T-helper 2 cell treated with Interferon-gamma antibody and Interleukin-4, amounts not matched to agents 100 ng/mL and 5 ng/mL, for 36 hours (primary cell): ENCODE data around the gene FHIT. TPM values are rescaled to one million over a fixed set of nuclear protein-coding genes. Genes with fewer than 3 reads are reported as not detected.

ENCODE experiments used
- intact Hi-C: fragments of 100-400 bp; cut with micrococcal nuclease; formaldehyde crosslinking; loops from one replicate; pipeline ENCODE4 v1.15.1; 2023
- total RNA-seq: library from RNA; stranded (reverse); gene quantifications from 2 replicates; pipeline ENCODE4 v1.2.3, GENCODE V29; 2022

The FHIT gene
- total RNA-seq, 1 donor from 2014 or later = 40.4 TPM

DNA sequence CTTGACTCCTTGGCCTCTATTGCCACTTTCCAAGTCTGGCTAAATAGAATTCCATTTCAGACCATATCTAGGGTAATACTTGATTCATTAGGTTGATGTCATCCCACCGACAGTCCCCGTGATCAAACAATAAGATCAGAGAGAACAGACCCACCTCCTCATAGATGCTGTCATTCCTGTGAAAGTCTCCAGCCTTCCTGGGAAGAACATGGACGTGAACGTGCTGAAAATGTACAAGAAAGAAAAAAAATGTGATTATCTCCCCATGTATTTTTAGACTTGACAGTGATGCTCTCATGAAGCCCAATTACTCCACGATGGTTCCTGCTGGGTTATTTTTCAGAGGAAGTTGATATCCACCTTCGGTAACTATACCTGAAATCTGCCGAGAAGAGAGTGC is 1329.1 kb downstream of the FHIT start:
- intact Hi-C loops = no loop called here

DNA sequence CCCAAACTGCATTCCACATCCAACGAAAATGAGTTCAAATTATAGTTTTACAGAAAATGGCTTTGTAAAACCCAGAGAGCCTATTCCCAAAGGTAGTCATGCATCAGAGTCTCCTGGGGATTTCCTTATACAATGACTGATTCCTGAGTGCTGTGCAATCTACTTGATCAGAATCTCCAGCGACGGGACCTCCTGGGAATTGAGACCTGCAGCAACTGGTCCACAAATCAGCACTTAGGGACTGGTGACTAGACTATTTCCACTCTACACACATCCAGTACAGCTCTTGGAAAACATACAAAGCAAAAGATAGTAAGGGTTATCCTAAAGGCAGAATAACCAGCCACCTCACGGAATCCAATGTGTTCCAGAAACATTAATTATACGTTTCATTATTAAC is 1330.4 kb downstream of the FHIT start:
- intact Hi-C loops = no loop called here

DNA sequence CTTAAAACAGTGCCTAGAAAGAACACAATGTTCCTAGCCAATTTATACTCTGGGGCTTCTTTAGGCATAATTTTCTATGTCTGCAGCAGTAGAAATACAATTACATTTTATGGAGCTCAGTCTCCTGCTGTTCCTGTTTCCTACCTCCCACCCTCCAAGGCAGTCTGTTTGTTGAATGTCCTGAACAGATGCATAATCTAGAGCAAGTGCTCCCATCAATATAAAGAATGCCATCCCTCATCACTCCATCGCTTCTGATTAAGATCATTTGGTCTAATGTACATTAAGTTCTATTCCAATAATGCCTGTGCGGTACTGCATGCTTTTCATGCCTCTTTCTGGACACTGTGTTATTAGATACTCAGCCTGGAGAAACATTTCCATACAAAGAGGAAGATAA is 1331.7 kb downstream of the FHIT start:
- intact Hi-C loops = no loop called here

DNA sequence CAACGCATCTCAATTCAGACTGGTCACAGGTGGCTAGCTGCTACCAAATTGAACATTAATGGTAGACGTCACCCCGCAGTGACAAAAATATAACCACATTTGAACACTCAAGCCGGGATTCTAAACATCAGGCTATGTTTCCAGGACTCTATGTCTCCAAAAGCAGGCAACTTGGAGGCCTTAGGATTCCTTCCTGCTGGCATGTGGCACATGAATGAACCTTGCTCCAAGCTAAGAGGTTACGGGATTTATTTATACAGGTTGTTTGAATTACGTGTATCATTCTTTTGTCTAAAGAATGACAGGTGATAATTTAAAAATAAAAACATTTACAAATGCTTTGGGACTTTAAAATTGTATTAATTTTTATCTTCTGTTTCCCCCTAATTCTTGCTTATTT is 1337.0 kb downstream of the FHIT start:
- intact Hi-C loops = no loop called here

- intact Hi-C loops = no loop called here
Observed at GRCh38 chr3:59913645-59914044, 1337.6 kb downstream of the FHIT start.

DNA sequence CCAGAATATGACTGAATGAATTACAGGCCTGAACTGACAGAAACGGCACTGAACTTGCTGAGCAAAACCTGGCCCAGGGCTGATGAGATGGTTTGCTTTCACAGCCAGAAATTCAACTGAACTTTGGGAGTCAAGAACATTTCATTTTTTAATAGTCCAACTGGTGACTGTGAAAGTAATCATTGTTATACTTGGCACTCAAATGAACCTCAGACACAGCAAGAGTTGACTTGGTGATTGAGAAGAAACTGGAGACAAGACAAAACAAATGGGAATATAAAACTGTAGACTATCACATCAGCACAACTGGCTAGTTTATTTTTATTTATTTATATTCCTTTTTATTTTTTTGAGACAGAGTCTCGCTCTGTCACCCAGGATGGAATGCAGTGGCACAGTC is 1342.6 kb downstream of the FHIT start:
- intact Hi-C loops = no loop called here

GRCh38 chr3:59908280-59908679 is 1343.0 kb downstream of the FHIT start:
- intact Hi-C loops = no loop called here

DNA sequence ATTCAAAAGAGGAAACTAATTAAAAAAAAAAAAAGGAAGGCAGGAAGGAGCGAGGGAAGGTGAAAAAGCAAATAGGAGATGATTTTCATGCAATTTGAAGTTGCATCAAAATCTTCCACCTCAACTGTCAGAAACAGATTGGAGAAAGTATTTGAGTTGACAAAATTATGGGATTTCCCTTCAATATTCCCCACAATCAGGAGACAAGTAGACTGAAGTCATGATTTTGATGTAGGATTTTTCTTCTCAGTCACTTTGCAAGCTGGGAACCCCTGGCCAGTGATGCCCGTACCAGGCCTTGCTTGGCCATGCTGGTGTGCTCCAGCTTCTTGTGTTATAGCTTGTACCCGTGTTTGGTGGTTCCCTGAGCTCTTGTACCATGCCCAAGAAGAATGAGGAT is 1347.0 kb downstream of the FHIT start:
- intact Hi-C loops = no loop called here

DNA sequence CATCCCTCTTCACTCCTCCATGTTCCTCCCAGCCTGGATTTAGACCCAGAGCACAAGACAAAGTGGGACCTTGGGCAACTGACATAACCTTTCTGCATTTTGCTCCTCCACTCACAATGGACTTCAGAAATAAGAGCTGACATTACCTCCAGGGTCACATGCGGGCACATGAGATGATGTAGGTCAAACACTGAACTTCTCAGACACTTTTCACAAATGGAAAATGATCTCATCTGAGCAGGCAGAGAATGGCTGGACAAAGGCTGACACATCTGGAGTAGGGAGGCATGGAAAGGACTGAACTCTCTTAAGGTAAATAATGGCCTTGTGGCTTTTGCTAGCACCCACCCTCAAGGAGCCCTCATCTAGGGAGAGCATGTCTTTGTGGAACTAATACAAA is 1352.2 kb downstream of the FHIT start:
- intact Hi-C loops = no loop called here

DNA sequence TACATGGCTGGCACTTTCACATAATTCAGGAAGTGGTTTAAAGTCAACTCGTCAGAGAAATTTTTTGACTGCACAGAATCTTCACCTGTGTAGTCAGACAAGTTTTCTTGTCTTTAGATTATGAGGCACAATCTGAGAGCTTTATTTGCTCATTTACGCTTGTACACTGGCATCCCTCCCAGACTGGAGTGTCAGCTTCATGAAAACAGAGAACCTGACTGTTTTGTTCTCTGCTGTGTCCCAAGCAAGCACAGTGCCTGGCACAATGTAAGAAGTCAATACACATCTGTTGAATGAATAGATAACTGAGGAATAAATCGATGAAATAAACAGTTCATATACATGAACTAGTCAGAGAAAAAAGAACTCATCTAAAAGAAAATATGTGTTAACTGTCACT is 1355.3 kb downstream of the FHIT start:
- intact Hi-C loops = no loop called here

GRCh38 chr3:59894425-59895121 is 1356.7 kb downstream of the FHIT start:
- intact Hi-C loops = no loop called here

- intact Hi-C loops = no loop called here
Observed at GRCh38 chr3:59890639-59891038, 1360.6 kb downstream of the FHIT start.

DNA sequence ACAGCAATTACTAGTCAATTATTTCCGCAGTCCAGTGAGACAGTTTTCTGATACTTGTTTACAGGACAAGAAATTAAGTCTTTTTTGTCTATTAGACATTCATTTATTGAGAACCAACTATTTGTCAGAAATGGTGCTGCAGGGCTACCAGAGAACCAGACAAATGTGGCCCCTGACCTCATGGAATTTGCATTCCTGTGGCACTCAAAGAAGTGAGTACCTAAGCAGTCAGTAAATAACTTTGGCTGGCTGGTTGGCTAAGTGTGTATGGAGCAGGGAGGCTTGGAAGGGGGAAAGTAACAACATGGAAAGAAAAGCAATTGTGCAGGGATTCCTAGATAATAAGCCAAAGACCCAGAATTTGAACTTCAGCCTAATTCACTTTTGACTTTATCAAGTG is 1364.5 kb downstream of the FHIT start:
- intact Hi-C loops = loop anchor here (10.0 kb wide), 1 partner anchor 668 kb away; no protein-coding TSS in a partner anchor

DNA sequence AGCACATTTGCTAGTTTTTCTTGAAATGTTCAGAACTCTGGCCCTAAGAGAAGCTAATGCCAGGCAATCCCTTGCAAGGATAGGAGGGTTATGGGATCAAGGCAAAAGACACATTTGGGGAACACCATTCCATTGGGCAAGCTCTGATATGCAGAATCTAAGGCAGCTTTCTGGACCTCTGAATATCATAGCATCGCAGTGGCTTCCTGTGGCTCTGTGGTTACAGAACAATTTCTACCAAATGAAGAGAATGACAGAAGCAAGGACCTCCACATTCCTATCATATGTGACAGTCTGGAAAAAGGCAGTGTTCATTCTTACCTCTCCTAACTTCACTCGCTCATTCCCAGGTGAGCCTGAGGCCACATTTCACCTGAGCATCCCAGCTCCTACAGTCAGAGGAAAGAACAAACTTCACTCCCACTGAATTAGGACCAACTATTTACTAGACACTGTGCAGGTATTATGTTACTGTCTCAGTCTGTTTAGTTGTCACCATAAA is 1365.3 kb downstream of the FHIT start:
- intact Hi-C loops = loop anchor here (10.0 kb wide), 1 partner anchor 669 kb away; no protein-coding TSS in a partner anchor

GRCh38 chr3:59885101-59885500 is 1366.2 kb downstream of the FHIT start:
- intact Hi-C loops = loop anchor here (10.0 kb wide), 1 partner anchor 670 kb away; no protein-coding TSS in a partner anchor

- intact Hi-C loops = loop anchor here (10.0 kb wide), 1 partner anchor 670 kb away; no protein-coding TSS in a partner anchor
Observed at GRCh38 chr3:59884409-59884808, 1366.8 kb downstream of the FHIT start.

GRCh38 chr3:59882746-59883145 is 1368.5 kb downstream of the FHIT start:
- intact Hi-C loops = loop anchor here (10.0 kb wide), 1 partner anchor 672 kb away; no protein-coding TSS in a partner anchor

- intact Hi-C loops = loop anchor here (10.0 kb wide), 1 partner anchor 674 kb away; no protein-coding TSS in a partner anchor
Observed at GRCh38 chr3:59880717-59881116, 1370.5 kb downstream of the FHIT start.

DNA sequence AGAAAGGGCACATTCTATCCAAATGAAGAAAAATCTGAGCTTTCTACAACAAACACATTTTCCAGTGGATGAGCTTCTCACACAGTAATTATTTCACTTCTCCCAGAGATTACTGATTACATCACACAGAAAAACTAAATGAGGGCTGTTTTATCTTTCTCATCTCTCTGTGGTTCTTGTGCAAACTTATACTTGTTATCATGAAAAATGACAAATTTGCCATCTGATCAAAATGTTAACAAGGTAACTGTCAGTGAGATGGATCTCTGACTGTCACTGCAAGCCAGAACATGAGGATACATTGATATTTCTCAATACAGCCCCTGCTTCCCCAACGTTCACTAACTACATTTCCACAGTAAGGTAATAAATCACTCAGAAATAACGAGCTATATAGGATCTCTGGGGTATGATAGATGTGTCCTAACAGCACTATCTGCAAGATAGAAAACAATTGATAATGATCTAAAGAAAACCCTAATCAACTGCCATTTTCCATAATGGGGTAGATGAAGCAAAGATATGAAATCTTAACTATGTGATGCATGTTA is 1372.1 kb downstream of the FHIT start:
- intact Hi-C loops = no loop called here

DNA sequence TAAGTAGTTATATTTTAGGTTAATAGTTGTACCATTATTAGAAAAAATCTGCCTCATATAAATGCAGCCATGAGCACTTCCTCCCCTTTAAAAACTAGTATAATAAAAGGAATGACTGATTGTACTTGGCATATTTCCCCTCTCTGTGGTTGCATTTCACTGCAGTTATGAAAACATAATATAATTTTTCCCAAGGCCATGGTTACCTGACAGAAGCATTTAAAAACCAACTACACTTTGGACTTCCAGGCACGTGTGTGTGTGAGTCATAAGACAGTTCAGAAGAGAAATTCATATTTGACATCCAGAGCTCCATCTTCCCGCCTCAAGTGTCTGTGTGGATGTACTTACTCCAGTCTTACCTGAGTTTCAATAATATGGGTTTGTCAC is 1373.2 kb downstream of the FHIT start:
- intact Hi-C loops = no loop called here

DNA sequence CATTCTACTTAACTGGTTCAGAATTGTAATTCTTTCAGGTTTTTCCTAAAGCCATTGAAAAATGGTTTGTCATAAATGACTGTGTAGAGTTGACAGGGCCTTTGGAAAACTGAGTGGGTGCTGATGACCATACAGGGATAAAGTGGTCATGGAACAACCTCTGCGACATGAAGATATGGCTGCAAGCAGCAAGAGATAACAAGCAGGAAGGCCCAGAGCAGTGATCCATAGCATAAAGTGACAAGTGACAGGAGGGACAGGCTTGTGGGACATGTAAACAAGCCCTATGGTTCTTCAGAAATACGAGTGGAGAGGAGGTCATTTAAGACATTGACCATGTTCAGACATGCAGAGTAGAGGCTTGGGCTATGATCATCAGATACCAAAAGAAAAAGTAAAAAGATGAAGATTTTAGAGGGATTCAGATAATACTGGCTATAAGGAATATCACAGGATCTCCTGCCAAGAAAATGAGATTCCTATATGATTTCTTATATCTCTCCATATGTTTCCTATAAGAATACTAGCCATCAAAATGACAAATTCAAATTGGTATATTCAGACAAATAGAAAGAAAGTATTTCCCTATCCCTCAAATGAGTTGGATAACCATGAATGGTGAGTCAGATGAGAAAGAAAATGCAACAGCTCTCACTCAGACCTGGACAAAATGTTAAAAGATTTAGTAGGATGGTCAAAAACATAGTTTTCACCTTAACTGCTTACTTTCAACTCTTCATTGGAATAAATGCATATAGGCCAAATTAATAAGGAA is 1373.8 kb downstream of the FHIT start:
- intact Hi-C loops = no loop called here

- intact Hi-C loops = no loop called here
Observed at GRCh38 chr3:59876533-59877062, 1374.7 kb downstream of the FHIT start.
